Hematopoietic multipotent progenitor cell treated with erythropoietin and hydrocortisone succinate and interleukin-3 and kit ligand, for 6 days (in vitro differentiated cells): ENCODE data around the gene SRA1.
"Not testable (repeated sequence)": the region's sequence is repeated elsewhere in the genome, so short reads cannot be mapped to it uniquely, and the experiment has no call there.

Source experiments
- DNase-seq: peaks from one replicate; pipeline ENCODE4 v3.0.0-alpha.2; 2015

The SRA1 gene

DNA sequence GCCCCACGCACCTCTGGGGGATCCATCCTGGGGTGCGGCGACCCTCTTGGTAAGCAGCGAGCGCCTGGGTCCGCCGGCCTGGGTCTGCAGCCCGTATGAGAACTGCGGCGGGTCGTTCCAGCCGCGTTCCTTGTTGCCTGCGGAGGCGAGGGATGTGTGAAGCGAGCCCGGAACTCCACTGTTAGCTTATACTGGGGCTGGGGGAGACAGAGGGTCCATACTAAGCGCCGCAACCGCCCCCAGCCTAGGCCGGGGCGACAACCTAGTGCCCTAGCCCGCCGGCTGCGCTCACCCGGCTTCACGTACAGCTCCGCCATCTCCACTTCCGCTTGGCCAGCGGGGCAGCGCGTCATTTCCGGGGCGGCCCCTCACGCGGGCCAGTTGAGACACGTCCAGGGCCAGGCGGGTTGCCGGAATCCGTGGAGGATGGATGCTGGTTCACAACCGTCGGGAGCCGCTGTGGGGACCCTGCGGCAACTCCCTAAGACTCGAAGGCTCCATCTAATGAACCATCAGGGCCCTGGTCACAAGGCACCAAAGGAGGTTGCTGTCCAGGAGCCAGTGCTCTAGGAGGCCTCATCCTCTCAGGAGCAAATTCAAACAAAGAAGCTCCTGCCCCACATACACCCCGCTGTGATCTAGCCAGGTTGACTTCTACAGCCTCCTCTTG, at the start of gene SRA1:
SRA1 (minus strand) TSS at position 338 of the 670 bp plus-strand sequence; CDS start at position 317, 21 bp downstream.
- peak; percentile 94 for DNase-seq

DNA sequence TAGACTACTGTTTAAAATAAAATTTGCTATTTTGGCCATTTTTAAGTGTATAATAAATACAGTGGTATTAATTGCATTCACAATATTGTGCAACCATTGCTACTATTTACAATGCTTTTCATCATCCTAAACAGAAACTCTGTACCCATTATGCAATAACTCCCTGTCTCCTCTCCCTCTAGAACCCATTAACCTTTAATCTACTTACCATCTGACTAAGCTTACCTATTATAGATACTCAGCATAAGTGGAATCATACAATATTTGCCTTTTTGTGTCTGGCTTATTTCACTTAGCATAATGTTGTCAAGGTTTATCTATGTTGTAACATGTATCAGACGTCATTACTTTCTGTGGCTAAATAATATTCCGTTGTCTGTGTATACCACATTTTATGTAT, 49.8 kb upstream of the SRA1 start:
- no peak for DNase-seq

DNA sequence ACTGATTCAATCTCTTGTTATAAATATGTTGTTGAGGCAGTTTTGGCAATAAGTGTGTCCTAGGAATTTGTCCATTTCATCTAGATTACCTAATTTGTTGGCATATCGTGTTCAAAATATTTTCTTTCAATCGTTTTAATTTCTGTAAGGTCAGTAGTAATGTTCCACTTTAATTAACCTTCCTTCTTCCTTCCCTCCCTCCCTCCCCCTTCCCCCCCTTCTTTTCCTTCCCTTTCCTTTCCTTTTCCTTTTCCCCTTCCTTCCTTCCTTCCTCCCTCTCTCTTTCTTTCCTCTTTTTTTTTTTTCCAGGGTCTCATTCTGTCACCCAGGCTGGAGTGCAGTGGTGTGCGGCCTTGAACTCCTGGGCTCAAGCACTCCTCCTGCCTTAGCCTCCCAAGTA, 48.6 kb upstream of the SRA1 start:
- DNase-seq = no peak

DNA sequence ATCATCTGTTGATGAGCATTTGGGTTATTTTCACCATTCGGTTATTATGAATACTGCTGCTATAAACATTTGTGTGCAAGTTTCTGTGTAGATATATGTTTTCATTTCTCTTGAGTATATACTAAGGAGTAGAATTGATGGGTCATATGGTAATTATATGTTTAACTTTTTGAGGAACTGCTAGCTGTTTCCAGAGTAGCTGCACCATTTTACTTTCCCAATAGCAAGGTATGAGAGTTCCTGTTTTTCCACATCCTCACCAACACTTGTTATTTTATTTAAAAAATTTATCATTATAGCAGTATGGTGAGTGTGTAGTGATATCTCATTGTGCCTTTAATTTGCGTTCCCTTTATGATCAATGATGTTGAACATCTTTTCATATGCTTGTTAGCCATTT, 46.5 kb upstream of the SRA1 start:
- no peak for DNase-seq

DNA sequence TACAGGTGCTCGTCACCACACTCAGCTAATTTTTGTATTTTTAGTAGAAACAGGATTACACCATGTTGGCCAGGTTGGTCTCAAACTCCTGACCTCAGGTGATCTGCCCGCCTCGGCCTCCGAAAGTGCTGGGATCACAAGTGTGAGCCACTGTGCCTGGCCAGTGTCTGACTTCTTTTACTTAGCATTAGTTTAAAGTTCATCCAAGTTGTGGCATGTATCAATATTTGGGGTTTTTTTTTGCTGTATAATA, 46.1 kb upstream of the SRA1 start:
- DNase-seq = not testable (repeated sequence)

DNA sequence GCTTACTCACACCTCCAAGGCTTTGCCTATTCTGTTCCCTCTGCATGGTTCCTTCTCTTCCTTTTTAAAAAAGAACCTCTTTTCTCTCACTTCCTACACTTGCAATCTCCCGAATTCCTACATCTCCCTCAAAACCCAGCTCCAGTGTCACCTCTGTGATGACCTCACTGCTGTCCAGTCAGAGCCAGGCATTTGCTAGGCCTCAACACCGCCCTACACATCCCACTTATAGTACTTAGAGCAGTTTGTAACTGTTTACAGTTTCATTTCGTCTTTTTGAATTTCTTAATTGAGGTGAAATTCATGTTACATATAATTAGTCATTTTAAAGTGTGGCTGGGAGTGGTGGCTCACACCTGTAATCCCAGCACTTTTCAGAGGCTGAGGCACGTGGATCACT, 44.9 kb upstream of the SRA1 start:
- no peak for DNase-seq

DNA sequence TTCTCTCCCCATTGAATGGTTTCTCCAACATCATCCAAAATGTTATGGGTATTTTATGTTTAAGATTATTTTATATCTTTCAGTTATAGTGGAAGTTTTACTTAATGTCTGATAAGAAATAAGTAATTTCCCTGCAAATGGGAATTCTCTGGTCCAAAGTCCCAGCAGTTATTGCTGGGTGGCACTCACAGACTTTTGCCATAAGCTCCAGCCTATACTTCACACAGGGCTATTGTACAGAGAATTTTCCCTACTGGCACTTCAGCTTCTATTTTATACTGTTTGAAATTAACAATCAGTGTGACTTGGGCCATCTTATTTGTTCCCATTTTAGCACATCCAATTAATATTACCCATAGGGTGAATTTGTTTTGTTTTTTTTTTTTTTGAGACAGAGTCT, 42.8 kb upstream of the SRA1 start:
- DNase-seq = no peak

DNA sequence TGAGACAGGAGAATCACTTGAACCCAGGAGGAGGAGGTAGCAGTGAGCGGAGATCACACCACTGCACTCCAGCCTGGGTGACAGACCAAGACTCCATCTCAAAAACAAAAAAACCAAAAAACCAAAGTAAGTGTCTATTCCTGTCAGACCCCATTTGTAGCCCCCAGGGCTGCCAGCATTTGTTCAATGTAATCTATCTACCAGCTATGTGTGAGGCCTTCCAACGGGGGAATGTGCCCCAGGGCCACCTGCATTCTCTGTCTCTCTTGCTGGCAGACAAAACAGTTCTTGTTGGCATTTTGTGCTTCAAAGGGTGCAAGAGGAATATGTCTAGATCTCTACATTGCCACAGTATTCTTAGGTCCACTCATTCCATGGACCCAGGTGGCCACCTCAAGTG, 41.6 kb upstream of the SRA1 start:
- no peak for DNase-seq

DNA sequence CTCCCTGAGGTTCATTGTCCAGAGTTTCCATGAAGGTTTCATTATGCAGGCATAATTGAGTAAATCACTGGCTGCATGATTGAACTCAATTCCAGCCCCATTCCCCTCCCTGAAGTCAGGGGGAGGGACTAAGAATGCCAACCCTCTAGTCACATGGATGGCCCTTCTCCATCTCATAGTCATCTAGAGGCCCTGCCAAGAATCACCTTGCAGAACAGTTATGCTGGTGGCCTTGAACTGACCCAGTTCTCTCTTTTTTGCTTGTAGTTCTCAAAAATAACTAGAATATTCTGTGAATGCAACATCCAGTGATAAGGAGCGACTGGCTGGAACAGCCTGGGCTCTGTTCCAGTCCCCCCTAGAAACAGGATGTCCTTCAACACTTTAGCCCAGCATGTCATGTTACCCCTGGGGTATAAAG, 39.1 kb upstream of the SRA1 start:
- no peak for DNase-seq

DNA sequence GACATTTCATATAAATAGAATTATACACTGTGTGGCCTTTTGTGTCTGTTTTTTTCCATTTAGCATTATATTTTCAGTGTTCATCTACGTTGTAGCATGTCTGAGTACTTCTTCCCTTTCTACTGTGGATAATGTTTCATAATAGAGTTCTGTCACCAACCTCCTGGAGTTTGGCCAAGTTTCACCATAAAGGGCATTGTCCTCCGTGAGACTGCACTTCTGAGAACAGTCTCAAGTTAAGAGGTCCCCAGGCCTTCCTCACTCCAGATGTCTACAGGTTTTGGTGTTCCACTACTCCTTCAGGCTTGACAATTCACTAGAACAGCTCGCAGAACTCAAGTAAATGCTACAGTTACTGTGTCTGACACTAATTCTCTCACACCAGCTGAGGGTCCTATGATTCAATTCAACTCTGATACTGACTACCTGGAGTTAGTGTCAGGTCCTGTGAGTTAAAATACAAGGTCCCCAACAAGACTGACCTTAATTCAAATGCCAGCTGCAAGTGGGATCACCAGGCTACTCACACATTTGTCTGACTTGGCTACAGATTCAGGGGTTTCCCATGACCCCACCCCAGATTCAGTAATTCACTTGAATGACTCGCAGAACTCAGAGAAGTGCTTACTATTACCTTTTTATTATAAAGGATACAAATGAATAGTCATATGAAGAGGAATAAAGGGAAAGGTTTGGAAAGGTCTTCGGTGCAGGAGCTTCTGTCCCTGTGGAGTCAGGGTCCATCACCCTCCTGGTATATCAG, 38.4 kb upstream of the SRA1 start:
- peak; percentile 86 for DNase-seq

DNA sequence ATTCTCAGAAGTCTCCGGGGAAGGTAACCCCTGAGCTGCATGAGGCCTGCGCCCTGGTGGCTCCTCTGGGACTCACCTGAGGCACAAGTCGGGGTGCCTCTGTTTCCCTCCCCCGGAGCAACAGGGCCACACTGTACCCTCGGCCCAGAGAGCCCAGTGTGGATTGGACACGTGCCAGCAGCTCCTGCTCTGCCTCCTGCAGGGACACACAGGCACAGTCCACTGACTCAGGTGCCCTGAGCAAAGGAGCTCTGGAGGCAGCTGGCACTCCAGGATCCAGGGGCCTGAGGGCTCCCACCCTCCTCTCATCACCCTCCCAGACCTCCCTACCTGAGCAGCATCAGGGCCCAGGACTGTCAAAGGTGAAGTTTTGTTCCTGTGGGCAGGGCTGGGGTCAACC, 36.9 kb upstream of the SRA1 start:
- DNase-seq = no peak

DNA sequence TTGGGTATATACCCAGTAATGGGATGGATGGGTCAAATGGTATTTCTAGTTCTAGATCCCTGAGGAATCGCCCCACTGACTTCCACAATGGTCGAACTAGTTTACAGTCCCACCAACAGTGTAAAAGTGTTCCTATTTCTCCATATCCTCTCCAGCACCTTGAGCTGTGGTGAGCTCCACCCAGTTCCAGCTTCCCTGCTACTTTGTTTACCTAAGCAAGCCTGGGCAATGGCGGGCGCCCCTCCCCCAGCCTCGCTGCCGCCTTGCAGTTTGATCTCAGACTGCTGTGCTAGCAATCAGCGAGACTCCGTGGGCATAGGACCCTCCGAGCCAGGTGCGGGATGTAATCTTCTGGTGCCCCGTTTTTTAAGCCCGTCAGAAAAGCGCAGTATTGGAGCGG, 35.8 kb upstream of the SRA1 start:
- DNase-seq = not testable (repeated sequence)

DNA sequence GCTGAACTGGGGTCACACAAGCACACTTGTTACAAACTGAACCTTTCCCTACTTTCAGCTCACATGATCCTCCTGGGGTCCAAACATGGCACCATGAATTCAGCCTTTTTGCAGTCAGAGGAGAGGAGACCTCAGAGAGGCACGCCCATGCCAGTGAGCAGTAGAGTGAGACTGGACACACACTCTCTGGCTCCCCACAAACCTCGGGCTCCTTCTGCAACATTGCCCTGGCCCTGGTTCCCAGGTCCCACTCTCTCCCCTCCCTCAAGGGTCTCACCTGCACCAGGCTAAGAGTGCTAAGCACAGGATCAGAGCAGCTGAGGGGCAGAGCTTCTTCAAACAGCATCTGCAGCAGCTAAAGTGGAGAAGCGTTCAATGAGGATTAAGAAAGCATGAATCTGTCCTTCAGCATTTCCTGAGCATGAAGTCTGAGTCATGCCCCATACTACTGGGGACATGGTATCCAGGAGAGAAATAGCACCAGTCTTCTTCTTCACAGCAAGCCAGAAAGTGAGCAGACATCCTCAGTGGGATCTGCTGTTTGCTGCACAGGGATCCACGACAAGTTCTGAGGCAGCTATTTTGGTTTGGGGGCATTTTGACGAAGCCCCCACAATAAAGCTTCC, 34.6 kb upstream of the SRA1 start:
- DNase-seq = no peak

DNA sequence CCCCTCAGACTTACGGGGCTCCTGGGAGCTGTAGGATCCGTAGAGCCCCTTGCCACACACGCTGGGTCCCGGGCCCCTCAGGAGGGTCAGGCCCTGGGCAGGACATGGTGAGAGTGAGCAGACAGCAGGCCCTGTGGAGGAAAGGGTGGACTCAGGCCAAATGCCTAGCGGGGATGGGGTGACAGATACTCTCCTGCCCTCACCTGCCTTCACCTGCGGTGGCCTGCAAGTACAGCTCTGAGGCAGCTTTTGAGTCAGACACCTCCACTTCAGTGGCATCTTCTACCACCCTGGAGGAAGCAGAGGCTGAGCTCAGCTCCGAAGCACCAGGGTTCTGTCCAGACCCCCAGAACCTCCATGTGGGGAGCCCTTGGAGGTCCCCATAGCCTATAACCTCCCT, 33.6 kb upstream of the SRA1 start:
- DNase-seq = no peak

DNA sequence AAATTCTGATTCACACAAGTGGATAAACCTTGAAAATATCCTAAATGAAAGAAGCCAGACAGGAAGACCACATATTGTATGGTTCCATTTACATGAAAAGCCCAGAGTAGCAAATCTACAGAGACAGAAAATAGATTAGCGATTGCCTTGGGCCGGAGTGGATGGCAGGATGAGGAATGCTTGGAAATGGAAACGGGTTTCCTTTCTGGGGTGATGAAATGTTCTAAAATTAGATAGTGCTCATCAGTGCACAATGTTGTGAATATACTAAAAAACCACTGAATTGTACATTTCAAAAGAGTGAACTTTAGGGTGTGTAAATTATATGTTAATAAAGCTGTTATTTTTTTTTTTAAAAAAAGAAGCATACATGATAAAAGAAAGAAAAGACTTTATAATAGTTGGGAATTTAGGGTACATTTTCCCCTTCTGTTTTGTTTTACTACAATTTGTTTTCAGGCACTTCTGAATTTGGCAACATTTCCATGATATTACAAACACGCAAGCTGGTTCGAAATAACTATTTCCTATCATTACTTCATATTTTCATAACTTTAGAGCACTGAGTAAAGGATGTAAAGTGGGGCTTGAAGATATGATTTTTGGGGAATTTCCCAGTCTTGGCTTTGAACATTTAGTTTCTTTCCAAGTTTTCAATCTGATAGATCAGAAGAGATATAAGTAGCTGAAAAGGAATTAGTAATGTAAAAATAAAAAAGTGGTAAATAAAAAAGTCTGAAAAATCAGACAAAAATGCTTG, 31.2 kb upstream of the SRA1 start:
- DNase-seq = no peak

DNA sequence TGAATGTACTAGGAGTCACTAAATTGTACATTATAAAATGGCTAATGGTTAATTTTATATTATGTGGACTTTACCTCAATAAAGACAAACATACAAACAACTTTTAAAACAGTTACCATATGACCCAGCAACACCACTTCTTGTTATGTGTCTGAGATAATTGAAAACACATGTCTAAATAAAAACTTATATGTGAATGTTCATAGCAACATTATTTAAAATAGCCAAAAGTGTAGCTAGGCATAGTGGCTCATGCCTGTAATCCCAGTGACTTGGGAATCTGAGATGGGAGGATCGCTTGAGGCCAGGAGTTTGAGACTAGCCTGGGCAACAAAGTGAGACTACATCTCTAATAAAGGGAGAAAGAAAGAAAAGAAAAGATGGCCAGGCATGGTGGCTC, 30.2 kb upstream of the SRA1 start:
- no peak for DNase-seq

DNA sequence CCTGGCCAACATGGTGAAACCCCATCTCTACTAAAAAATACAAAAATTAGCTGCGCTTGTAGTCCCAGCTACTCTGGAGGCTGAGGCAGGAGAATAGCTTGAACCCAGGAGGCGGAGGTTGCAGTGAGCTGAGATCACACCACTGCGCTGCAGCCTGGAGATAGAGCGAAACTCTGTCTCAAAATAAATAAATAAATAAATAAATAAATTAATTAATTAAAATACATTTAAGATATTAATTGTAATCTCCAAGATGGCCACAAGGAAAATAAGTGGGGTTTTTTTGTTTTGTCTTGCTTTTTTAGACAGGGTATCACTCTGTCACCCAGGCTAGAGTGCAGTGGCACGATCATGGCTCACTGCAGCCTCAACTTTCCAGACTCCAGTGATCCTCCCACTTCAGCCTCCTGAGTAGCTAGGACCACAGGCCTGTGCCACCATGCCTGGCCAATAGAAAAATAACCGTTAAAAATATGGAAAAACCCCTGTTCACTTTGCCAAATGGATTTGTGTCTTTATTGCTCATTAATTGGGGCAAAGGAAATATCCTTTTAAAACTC, 22.0 kb upstream of the SRA1 start:
- DNase-seq = not testable (repeated sequence)

DNA sequence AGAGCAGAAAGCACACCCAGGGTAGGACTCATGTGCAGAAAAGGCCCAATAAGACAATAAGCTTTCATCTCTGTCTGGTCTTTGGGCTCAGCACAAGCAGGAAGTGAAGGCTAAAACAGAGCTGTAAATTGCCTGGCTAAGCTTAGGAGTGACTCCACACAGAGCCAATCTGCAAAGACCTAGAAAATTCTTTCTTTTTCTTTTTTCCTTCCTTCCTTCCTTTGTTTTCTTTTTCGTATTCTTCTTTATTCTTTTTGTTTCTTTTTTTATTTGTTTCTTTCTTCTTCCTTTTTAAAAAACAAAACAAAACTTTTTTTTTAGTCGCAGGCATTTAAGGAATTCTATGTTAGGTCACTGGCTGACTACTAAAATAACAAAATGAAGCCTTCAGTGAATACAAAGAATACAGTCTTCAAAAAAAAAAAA, 19.5 kb upstream of the SRA1 start:
- DNase-seq = no peak

DNA sequence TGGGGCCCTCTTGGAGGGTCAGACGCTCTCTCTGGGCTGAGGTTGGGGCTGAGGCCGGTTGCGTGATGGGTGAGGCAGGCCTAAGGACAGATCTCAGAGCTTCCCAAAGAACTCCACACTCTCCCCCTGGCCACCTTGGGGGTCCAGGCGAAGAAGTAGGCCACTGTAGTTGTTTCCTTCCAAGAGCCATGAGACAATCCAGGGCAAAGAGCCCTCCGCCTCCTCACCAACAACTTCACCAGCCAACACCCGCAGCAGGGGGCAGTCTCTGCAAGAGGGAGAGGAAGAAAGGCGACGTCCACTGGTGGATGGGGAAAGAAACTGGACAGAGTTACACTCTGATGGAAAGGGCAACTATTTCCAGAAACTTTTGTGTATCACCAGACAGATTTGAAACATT, 18.0 kb upstream of the SRA1 start:
- peak; percentile 61 for DNase-seq

DNA sequence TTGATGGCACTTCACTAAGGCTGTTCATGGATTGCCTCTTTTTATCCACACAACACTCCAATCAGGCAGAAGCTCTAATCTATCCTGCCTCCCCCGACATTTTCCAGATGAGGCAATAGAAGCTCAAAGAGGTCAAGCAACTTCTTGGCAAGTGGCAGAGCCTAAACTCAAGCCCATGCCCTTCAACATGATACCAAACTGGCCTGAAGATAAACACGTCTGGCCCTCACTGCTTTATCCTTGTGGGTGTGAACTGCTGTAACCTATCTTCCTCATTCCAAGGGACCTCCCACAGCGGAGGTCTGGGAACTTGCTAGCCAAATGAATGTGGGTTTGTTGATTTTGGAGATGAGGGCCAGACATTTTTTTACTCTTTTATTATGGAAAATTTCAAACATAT, 16.9 kb upstream of the SRA1 start:
- DNase-seq = no peak

DNA sequence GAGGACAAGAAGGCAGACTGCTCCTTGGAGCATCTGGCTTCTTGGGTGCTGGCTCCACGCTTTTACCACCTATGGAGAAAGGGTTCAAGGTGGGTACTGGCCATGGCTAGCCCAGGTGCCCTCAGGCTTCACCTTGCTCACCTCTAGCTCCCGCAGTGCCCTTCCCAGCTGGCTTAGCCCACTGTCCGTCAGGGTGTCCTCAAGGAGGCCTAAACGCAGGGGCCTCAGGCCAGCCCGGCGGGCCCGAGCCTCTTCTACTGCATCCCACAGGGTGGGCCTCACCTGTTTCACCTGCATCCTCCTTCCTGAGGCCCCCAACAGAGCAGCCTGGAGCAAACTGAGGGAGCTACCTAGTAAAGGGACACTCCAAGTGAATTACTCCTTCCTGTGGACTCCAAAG, 16.4 kb upstream of the SRA1 start:
- DNase-seq = no peak

DNA sequence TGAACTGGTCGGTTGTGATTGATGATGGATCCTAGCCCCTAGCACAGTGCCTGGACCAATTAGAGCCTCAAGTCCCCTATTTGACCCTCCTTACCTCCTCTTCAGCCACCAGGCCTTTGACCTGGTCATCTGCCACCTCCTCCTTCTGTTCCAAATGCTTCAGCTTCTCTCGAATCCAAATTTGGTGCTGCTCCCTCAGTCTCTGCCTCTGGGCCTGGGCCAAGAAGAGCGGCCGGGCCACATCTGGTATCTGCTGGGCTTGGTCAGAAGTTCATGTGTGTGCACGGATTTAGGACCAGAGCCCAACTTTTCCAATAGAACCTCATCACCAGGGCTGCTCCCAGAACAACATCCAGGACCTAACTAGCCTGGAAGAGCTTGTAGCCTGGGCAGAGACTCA, 13.8 kb upstream of the SRA1 start:
- no peak for DNase-seq

DNA sequence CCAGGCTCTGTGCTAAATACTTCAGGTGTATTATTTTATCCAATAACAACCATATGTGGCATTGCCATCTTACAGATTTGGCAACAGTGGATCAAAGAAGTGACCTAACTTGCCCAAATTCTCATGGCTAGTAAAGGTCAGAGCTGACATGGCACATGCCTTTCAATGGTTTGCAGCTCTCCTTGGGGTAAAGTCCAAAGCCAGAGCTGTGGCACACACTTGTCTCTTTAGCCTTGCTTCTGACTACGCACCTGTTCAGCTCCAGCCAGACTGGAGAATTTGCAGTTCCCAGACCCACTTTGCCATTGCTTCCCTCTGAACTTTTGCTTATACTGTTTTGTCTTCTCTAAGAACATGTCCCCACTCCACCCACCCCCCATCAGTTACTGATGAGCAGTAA, 13.2 kb upstream of the SRA1 start:
- no peak for DNase-seq

DNA sequence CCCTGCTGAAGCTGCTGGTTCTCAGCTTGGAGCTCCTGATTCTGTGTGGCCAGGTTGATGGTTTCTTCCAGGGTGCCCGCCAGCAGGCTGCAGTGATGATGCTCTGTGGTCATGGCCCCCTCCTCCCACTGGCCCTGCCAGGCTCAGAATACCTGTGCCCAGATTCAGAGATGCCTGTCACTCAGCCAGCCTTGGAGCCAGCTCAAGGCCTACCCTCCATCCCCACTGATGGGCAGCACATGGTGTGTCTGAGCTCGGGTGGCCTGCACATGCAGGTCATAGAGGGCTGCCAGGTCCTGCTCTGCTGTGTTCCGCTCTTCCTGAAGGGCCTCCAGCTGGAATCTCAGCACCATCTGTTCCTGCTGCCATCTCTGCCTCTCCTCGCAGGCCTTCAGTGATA, 12.8 kb upstream of the SRA1 start:
- no peak for DNase-seq
